ENCODE results near the gene ARMH2.
"Not testable (repeated sequence)": the region's sequence is repeated elsewhere in the genome, so short reads cannot be mapped to it uniquely, and the experiment has no call there.

DNA sequence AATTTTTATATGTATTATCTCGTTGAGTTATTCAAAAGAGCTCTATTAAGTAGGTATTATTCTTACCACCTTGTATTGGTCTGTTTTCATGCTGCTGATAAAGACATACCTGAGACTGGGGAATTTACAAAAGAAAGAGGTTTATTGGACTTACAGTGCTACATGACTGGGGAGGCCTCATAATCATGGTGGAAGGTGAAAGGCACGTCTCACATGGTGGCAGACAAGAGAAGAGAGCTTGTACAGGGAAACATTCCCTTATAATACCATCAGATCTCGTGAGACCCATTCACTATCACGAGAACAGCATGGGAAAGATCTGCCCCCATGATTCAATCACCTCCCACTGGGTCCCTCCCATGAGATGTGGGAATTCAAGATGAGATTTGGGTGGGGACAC, 44.3 kb downstream of the ARMH2 start:
- TF ChIP-seq, protein P1, sequence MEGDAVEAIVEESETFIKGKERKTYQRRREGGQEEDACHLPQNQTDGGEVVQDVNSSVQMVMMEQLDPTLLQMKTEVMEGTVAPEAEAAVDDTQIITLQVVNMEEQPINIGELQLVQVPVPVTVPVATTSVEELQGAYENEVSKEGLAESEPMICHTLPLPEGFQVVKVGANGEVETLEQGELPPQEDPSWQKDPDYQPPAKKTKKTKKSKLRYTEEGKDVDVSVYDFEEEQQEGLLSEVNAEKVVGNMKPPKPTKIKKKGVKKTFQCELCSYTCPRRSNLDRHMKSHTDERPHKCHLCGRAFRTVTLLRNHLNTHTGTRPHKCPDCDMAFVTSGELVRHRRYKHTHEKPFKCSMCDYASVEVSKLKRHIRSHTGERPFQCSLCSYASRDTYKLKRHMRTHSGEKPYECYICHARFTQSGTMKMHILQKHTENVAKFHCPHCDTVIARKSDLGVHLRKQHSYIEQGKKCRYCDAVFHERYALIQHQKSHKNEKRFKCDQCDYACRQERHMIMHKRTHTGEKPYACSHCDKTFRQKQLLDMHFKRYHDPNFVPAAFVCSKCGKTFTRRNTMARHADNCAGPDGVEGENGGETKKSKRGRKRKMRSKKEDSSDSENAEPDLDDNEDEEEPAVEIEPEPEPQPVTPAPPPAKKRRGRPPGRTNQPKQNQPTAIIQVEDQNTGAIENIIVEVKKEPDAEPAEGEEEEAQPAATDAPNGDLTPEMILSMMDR (IDR thresholded peaks at IDR 0.05; ENCODE audit: insufficient read depth, low read depth, low read length), result not testable (repeated sequence)
- not testable (repeated sequence) for TF ChIP-seq EZH2 (IDR thresholded peaks at IDR 0.05; ENCODE audit: insufficient read depth, low read length)
